SK-N-SH (cell line): Measurements from ENCODE around the gene MAP3K7.

ENCODE experiments used
- CTCF ChIP-seq: fragments of 200-600 bp; sonication (generic); IDR thresholded peaks from 2 replicates; pipeline ENCODE4 v1.6.1; 2017; ENCODE audit warnings: antibody characterized with exemption, mild to moderate bottlenecking, moderate library complexity
- GABPA ChIP-seq: IDR thresholded peaks from 2 replicates; pipeline ENCODE4 v1.4.0; 2012; ENCODE audit warnings: low read depth, mild to moderate bottlenecking
- POLR2AphosphoS5 ChIP-seq: IDR thresholded peaks from 2 replicates; pipeline ENCODE4 v1.6.1; 2012; ENCODE audit warnings: low read depth, low read length
- TAF1 ChIP-seq: IDR thresholded peaks from 2 replicates; pipeline ENCODE4 v1.6.1; 2012; ENCODE audit warnings: low read depth, mild to moderate bottlenecking, low read length, moderate library complexity, borderline replicate concordance
- TEAD4 ChIP-seq: IDR thresholded peaks from 2 replicates; pipeline ENCODE4 v1.4.0; 2012; ENCODE audit warnings: mild to moderate bottlenecking, borderline replicate concordance; ENCODE audit not compliant: insufficient read depth

- TF ChIP-seq POLR2AphosphoS5 (no peak), TEAD4 (no peak), GABPA (no peak), TAF1 (no peak), CTCF (0 out of 2 replicates have a peak, but pooled peaks have one; percentile 24)
Observed at GRCh38 chr6:90574610-90575009, 12.3 kb downstream of the MAP3K7 start.
